Testis (tissue), 3 donors: Measurements from ENCODE around the gene PANX2. TPM values are rescaled to one million over a fixed set of nuclear protein-coding genes. Genes with fewer than 3 reads are reported as not detected.
"Not testable (repeated sequence)": the region's sequence is repeated elsewhere in the genome, so short reads cannot be mapped to it uniquely, and the experiment has no call there.

Source experiments
- DNase-seq: peaks from one replicate; pipeline ENCODE4 v3.0.0-alpha.2; 2019
- H3K27ac ChIP-seq, 2 donors: fragments of 200-600 bp; sonication (generic); one replicate each; pipeline ENCODE4 v1.5.1; 2019
- H3K27me3 ChIP-seq: fragments of 200-600 bp; sonication (generic); one replicate; pipeline ENCODE4 v1.5.1; 2019
- H3K36me3 ChIP-seq: fragments of 200-600 bp; sonication (generic); one replicate; pipeline ENCODE4 v1.5.1; 2017; ENCODE audit warnings: low read depth; ENCODE audit errors: missing control alignments
- H3K4me1 ChIP-seq: fragments of 200-600 bp; sonication (generic); one replicate; pipeline ENCODE4 v1.5.1; 2019
- H3K4me3 ChIP-seq, 2 donors: fragments of 200-600 bp; sonication (generic); one replicate each; pipeline ENCODE4 v1.5.1; 2017 to 2019
- H3K9me3 ChIP-seq: fragments of 200-600 bp; sonication (generic); one replicate; pipeline ENCODE4 v1.5.1; 2017
- POLR2A ChIP-seq: fragments of 450-650 bp; IDR thresholded peaks from one replicate; pipeline ENCODE4 v1.6.1; 2017; ENCODE audit warnings: antibody characterized with exemption, mild to moderate bottlenecking, moderate library complexity
- WGBS, 2 donors: methylation state at CpG; one replicate each; pipeline ENCODE4 v1.1.5; 2018; 5-methylcytosine and 5-hydroxymethylcytosine counted together
- intact Hi-C: fragments of 100-400 bp; cut with DNase I; formaldehyde crosslinking; loops from one replicate; pipeline ENCODE4 v1.15.1; 2023; ENCODE audit warnings: low total_unique reads
- polyA plus RNA-seq: library from polyadenylated mRNA; stranded (reverse); fragments of 350-450 nt; fragmentation: Illumina TruSeq; extraction: RNeasy Lipid Tissue Mini Kit (QIAGEN cat#74804); gene quantifications from one replicate; pipeline ENCODE4 v1.2.3, GENCODE V29; 2014; ENCODE audit warnings: low read depth, low replicate concordance; ENCODE audit not compliant: insufficient read depth
- total RNA-seq, 2 donors: library from RNA; depleted of rRNA; stranded (reverse); fragments of >200 nt; gene quantifications; one replicate each; pipeline ENCODE4 v1.2.3, GENCODE V29; 2016
- TF ChIP-seq, protein P1 (sequence below), 3 experiments: fragments of 450-650 bp in 2 of 3; fragments of 200-600 bp in 1 of 3; sonication (generic) in 1 of 3; IDR thresholded peaks; one replicate each; pipeline ENCODE4 v1.5.1; 2016 to 2019; ENCODE audit warnings: antibody characterized with exemption in 3 of 3, mild to moderate bottlenecking in 2 of 3, moderate library complexity in 1 of 3

Gene PANX2
- total and polyA plus RNA-seq, 3 donors from 2014 or later, result 2.0 to 6.3 (median 5.3) TPM

DNA sequence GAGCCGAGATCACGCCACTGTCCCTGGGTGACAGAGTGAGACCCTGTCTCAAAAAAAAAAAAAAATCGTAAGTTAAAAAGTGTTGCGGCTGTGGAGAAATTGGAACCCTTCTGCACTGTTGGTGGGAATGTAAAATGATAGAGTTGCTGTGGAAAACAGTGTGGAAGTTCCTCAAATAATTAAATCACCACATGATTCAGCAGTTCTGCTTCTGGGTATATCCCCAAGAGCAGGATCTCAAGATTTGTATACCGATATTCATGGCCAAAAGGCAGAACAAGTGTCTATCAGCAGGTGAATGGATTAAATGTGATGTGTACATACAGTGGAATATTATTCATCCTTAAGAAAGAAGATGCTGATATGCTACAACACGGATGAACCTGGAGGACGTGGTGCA, 34.0 kb downstream of the PANX2 start:
- TF ChIP-seq POLR2A, result no peak
- TF ChIP-seq, protein P1, sequence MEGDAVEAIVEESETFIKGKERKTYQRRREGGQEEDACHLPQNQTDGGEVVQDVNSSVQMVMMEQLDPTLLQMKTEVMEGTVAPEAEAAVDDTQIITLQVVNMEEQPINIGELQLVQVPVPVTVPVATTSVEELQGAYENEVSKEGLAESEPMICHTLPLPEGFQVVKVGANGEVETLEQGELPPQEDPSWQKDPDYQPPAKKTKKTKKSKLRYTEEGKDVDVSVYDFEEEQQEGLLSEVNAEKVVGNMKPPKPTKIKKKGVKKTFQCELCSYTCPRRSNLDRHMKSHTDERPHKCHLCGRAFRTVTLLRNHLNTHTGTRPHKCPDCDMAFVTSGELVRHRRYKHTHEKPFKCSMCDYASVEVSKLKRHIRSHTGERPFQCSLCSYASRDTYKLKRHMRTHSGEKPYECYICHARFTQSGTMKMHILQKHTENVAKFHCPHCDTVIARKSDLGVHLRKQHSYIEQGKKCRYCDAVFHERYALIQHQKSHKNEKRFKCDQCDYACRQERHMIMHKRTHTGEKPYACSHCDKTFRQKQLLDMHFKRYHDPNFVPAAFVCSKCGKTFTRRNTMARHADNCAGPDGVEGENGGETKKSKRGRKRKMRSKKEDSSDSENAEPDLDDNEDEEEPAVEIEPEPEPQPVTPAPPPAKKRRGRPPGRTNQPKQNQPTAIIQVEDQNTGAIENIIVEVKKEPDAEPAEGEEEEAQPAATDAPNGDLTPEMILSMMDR (IDR thresholded peaks at IDR 0.05), result no peak
- H3K27ac ChIP-seq, result peak overlapping the region in 1 of 2 donors; percentile 86
- no peaks in the 10 kb centered on the region for H3K36me3 ChIP-seq
- H3K9me3 ChIP-seq, result no peaks in the 10 kb centered on the region
- H3K4me3 ChIP-seq, result no peak overlapping the region
- intact Hi-C loops, result loop anchor here (10.0 kb wide), 1 partner anchor 60 kb away; no protein-coding TSS in a partner anchor
- no peak for DNase-seq
- peaks cover 39% of the 10 kb centered on the region for H3K4me1 ChIP-seq
- 84 to 89% methylated on average over 7 of the region's 7 CpGs for WGBS, 2 donors
- H3K27me3 ChIP-seq, result no peaks in the 10 kb centered on the region

GRCh38 chr22:50204998-50205397, 34.5 kb downstream of the PANX2 start:
- 83 to 89% methylated on average over 9 of the region's 9 CpGs for WGBS, 2 donors
- not testable (repeated sequence) for H3K9me3 ChIP-seq, DNase-seq, H3K27me3 ChIP-seq, H3K4me3 ChIP-seq, H3K36me3 ChIP-seq
- H3K27ac ChIP-seq, result peak overlapping the region in 1 of 2 donors; percentile 86
- peaks cover 39% of the 10 kb centered on the region for H3K4me1 ChIP-seq
- intact Hi-C loops, result loop anchor here (10.0 kb wide), 1 partner anchor 60 kb away; no protein-coding TSS in a partner anchor

DNA sequence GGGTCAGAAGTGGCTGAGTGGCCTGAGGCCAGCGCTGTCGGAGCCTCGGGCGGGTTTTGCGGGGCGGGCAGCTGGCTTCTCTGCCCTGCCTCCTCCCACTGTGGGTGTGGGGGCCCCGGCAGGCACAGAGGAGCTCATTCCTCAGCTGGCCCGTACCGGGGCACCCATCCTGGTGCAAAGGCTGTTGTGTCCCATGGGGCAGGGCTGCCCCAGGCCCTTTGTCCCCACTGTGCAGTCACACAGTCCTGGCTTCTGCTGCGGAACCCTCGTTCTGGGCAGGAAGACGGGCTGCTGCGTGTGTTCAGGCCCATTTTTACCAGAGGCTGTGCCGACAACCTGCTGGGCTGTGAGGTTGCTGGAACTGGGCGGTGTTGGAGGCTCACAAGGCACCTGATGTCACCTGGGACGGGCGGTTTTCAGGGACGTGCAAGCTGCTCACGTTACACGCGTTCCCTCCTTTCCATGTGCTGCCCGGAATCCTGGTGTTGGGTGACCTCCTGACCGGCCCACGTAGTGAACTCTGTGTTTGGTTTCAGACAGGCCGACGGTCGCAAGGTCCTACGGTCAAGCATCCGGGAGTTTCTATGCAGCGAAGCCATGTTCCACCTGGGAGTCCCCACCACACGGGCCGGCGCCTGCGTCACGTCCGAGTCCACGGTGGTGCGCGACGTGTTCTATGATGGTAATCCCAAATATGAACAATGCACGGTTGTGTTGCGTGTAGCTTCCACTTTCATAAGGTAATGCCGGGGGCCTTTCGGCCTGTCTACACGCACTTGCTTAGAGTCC, 35.4 kb downstream of the PANX2 start:
- intact Hi-C loops, result loop anchor here (10.0 kb wide), 1 partner anchor 61 kb away; no protein-coding TSS in a partner anchor
- no peak for DNase-seq
- Histone ChIP-seq H3K4me1 (peaks cover 45% of the 10 kb centered on the region), H3K27ac (peak overlapping the region; percentile 46 to 86), H3K4me3 (no peak overlapping the region), H3K27me3 (no peaks in the 10 kb centered on the region), H3K9me3 (no peaks in the 10 kb centered on the region), H3K36me3 (no peaks in the 10 kb centered on the region)
- no peak for TF ChIP-seq POLR2A
- TF ChIP-seq, protein P1 (IDR thresholded peaks at IDR 0.05), result no peak
- 85 to 88% methylated on average over 29 to 45 of the region's 45 CpGs for WGBS, 2 donors

- Histone ChIP-seq H3K36me3 (no peaks in the 10 kb centered on the region), H3K9me3 (no peaks in the 10 kb centered on the region), H3K27me3 (no peaks in the 10 kb centered on the region), H3K27ac (peak overlapping the region; percentile 46 to 86), H3K4me1 (peaks cover 45% of the 10 kb centered on the region), H3K4me3 (no peak overlapping the region)
- WGBS, 2 donors, result 31 to 36% methylated on average over 10 of the region's 10 CpGs
- TF ChIP-seq, protein P1 (IDR thresholded peaks at IDR 0.05), result peak; percentile 50 to 69 (median 51)
- TF ChIP-seq POLR2A, result no peak
- DNase-seq, result peak; percentile 96
- intact Hi-C loops, result loop anchor here (10.0 kb wide), 1 partner anchor 62 kb away; no protein-coding TSS in a partner anchor
Measured at GRCh38 chr22:50206599-50206998, 36.1 kb downstream of the PANX2 start.

GRCh38 chr22:50207383-50208140, 37.0 kb downstream of the PANX2 start:
- H3K27ac ChIP-seq, result peak overlapping the region in 1 of 2 donors; percentile 86
- peaks cover 36% of the 10 kb centered on the region for H3K4me1 ChIP-seq
- H3K4me3 ChIP-seq, result no peak overlapping the region
- intact Hi-C loops, result loop anchor here (10.0 kb wide), 1 partner anchor 63 kb away; no protein-coding TSS in a partner anchor
- no peaks in the 10 kb centered on the region for H3K36me3 ChIP-seq
- DNase-seq, result no peak
- no peaks in the 10 kb centered on the region for H3K27me3 ChIP-seq
- TF ChIP-seq, protein P1 (IDR thresholded peaks at IDR 0.05), result no peak
- no peak for TF ChIP-seq POLR2A
- H3K9me3 ChIP-seq, result no peaks in the 10 kb centered on the region
- WGBS, 2 donors, result 79 to 83% methylated on average over 11 to 23 of the region's 23 CpGs
